Panc1 (cell line): ENCODE data around the gene RFFL.

ENCODE experiments used
- POLR2AphosphoS5 ChIP-seq: IDR thresholded peaks from 2 replicates; pipeline ENCODE4 v1.6.1; 2012; ENCODE audit warnings: mild to moderate bottlenecking, low read depth, low read length, moderate library complexity
- SIN3A ChIP-seq: IDR thresholded peaks from 2 replicates; pipeline ENCODE4 v1.6.1; 2012; ENCODE audit warnings: low read depth, mild to moderate bottlenecking, low read length, moderate library complexity, borderline replicate concordance; ENCODE audit not compliant: insufficient read depth
- TCF7L2 ChIP-seq: IDR thresholded peaks from 2 replicates; pipeline ENCODE4 v1.6.1; 2011; ENCODE audit warnings: mild to moderate bottlenecking, low read depth, low read length, inconsistent platforms
- TF ChIP-seq, protein P1 (sequence below): fragments of 450-650 bp; IDR thresholded peaks from 2 replicates; pipeline ENCODE4 v1.5.1; 2017; ENCODE audit warnings: mild to moderate bottlenecking
- TF ChIP-seq, protein P2 (sequence below), 2 experiments: IDR thresholded peaks; 2 replicates each; pipeline ENCODE4 v1.6.1; 2011 to 2012; ENCODE audit warnings: low read depth in 2 of 2, control low read depth in 1 of 2, low read length in 1 of 2, mild to moderate bottlenecking in 1 of 2, moderate library complexity in 1 of 2; ENCODE audit not compliant: insufficient read depth in 1 of 2

DNA sequence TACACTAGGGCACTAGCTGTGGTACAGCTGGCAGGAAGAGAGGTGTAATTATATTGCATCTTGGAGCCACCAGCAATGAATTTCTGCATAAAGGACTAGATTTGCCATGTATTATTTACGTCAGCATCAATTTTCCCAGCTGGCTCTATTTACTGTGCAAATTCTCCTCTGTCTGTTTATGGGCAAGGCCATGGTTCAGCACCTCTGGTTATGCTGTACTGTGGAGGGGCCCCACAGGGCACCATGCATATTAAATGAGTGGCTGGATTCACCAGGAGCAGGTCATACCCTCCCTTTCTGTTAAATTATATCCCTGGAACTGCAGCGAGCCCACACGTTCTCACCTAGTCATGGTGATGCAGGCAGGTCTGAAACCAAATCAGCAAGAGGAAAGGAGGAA is 36.4 kb upstream of the RFFL start:
- TF ChIP-seq, protein P1, sequence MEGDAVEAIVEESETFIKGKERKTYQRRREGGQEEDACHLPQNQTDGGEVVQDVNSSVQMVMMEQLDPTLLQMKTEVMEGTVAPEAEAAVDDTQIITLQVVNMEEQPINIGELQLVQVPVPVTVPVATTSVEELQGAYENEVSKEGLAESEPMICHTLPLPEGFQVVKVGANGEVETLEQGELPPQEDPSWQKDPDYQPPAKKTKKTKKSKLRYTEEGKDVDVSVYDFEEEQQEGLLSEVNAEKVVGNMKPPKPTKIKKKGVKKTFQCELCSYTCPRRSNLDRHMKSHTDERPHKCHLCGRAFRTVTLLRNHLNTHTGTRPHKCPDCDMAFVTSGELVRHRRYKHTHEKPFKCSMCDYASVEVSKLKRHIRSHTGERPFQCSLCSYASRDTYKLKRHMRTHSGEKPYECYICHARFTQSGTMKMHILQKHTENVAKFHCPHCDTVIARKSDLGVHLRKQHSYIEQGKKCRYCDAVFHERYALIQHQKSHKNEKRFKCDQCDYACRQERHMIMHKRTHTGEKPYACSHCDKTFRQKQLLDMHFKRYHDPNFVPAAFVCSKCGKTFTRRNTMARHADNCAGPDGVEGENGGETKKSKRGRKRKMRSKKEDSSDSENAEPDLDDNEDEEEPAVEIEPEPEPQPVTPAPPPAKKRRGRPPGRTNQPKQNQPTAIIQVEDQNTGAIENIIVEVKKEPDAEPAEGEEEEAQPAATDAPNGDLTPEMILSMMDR: no peak
- TF ChIP-seq TCF7L2 (no peak), POLR2AphosphoS5 (no peak), SIN3A (no peak)
- TF ChIP-seq, protein P2, sequence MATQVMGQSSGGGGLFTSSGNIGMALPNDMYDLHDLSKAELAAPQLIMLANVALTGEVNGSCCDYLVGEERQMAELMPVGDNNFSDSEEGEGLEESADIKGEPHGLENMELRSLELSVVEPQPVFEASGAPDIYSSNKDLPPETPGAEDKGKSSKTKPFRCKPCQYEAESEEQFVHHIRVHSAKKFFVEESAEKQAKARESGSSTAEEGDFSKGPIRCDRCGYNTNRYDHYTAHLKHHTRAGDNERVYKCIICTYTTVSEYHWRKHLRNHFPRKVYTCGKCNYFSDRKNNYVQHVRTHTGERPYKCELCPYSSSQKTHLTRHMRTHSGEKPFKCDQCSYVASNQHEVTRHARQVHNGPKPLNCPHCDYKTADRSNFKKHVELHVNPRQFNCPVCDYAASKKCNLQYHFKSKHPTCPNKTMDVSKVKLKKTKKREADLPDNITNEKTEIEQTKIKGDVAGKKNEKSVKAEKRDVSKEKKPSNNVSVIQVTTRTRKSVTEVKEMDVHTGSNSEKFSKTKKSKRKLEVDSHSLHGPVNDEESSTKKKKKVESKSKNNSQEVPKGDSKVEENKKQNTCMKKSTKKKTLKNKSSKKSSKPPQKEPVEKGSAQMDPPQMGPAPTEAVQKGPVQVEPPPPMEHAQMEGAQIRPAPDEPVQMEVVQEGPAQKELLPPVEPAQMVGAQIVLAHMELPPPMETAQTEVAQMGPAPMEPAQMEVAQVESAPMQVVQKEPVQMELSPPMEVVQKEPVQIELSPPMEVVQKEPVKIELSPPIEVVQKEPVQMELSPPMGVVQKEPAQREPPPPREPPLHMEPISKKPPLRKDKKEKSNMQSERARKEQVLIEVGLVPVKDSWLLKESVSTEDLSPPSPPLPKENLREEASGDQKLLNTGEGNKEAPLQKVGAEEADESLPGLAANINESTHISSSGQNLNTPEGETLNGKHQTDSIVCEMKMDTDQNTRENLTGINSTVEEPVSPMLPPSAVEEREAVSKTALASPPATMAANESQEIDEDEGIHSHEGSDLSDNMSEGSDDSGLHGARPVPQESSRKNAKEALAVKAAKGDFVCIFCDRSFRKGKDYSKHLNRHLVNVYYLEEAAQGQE (IDR thresholded peaks at IDR 0.05; ENCODE audit: insufficient read depth in 1 of 2, low read depth in 2 of 2, low read length in 1 of 2): no peak
